IPS-20b (cell line): Measurements from ENCODE around the gene EID3.

Source experiments
- H3K27ac ChIP-seq: one replicate; pipeline ENCODE4 v1.5.1; 2013; ENCODE audit warnings: low read length
- H3K27me3 ChIP-seq: 2 replicates; pipeline ENCODE4 v1.6.1; 2013; ENCODE audit warnings: mild to moderate bottlenecking, low read length, inconsistent platforms; ENCODE audit not compliant: insufficient read depth
- H3K36me3 ChIP-seq: 2 replicates; pipeline ENCODE4 v1.6.1; 2013; ENCODE audit warnings: low read depth, mild to moderate bottlenecking, inconsistent platforms, low read length, moderate library complexity; ENCODE audit not compliant: insufficient read depth
- H3K4me1 ChIP-seq: 2 replicates; pipeline ENCODE4 v1.6.1; 2013; ENCODE audit warnings: mild to moderate bottlenecking, control low read depth, inconsistent platforms, low read length, moderate library complexity; ENCODE audit not compliant: insufficient read depth
- H3K4me3 ChIP-seq: 2 replicates; pipeline ENCODE4 v1.5.1; 2013; ENCODE audit warnings: mild to moderate bottlenecking, low read length, inconsistent platforms
- H3K9ac ChIP-seq: 2 replicates; pipeline ENCODE4 v1.6.1; 2013; ENCODE audit warnings: low read depth, mild to moderate bottlenecking, inconsistent platforms, low read length, moderate library complexity
- H3K9me3 ChIP-seq: 2 replicates; pipeline ENCODE4 v1.6.1; 2013; ENCODE audit warnings: mild to moderate bottlenecking, low read depth, low read length, inconsistent platforms; ENCODE audit not compliant: insufficient read depth

Gene EID3

DNA sequence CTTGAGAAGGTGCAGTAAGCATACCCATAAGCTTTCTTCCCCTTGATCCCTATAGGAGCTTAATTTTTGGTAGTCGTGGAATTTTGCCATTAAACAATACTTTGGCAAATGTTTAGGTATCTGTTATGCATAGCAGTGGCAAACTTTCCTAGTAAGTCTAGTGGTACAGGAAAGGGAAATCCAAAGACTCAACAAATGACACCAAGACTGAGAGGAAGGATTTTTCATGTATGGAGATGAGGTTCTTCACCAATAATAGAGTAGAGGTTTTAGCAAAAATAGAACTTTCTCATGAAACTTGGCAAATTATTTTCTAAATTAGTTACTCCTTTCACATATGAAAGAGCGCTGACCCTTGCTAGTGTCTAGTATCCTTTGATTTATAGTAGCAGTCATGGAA is 2.8 kb downstream of the EID3 start:
- no peak overlapping the region for H3K4me3 ChIP-seq
- no peak overlapping the region for H3K9ac ChIP-seq
- H3K27ac ChIP-seq: no peak overlapping the region
- H3K27me3 ChIP-seq: no peaks in the 10 kb centered on the region
- H3K4me1 ChIP-seq: peaks cover 9% of the 10 kb centered on the region; the same call in 1 of the 2 replicates
- H3K36me3 ChIP-seq: peaks cover 35% of the 10 kb centered on the region
- H3K9me3 ChIP-seq: no peaks in the 10 kb centered on the region

DNA sequence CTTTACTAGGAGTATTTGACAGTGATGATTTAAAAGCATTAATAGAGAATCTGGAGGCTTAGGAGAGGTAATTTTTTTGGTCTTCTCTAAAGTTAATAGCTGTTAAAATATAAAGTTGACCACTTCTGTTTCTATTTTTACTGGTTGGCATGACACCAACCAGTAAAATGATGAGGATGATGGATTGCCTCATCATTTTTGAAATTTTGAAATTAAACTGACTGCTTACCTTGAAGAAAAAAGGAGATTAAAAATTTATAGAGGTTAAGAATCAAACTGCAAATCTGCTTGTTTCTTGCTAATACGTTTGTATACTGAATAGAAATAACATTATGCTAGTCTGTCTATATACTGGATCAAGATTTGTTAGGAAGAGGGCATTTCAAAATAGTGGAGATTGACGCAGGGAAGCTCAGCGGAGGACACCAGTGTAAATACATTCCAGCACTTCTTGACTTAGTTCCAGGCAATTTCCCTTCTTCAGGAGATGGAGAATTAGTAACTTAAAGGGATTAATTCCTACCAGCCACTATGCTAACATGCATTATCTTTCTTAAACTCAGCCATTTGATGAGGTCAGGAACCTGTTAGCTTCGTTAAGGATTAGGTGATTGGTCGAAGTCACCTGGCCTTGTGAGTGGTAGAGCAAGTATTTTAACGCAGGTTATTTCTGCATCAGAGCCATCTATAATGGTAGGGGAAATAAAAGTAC is 3.6 kb downstream of the EID3 start:
- H3K36me3 ChIP-seq: peaks cover 41% of the 10 kb centered on the region
- peaks cover 6% of the 10 kb centered on the region; the same call in 1 of the 2 replicates for H3K4me1 ChIP-seq

DNA sequence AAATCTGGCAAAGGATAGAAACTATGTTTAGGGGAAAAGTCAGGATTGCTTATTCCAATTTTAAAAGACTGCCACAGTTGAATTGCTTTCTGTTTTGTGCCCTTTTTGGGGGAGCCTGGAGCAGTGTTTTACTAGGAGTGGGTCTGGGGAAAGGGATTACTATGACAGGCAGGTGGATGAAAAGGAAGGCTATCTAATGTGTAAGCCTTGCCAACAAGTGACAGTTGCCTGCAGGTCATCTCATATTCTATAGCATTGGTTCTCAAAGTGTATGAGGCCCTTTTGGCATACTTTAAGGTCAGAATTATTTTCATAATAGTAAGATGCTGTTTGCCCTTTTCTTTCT is 4.1 kb downstream of the EID3 start:
- H3K36me3 ChIP-seq: peaks cover 46% of the 10 kb centered on the region
- no peak overlapping the region for H3K27ac ChIP-seq
- no peaks in the 10 kb centered on the region for H3K27me3 ChIP-seq
- H3K9me3 ChIP-seq: no peaks in the 10 kb centered on the region
- no peak overlapping the region for H3K9ac ChIP-seq
- H3K4me3 ChIP-seq: no peak overlapping the region
- H3K4me1 ChIP-seq: peaks cover 4% of the 10 kb centered on the region; the same call in 1 of the 2 replicates

More for the DNA sequence above, 3.6 kb downstream of the EID3 start:
- Histone ChIP-seq H3K27me3 (no peaks in the 10 kb centered on the region), H3K9ac (no peak overlapping the region), H3K9me3 (no peaks in the 10 kb centered on the region), H3K27ac (no peak overlapping the region), H3K4me3 (no peak overlapping the region)

DNA sequence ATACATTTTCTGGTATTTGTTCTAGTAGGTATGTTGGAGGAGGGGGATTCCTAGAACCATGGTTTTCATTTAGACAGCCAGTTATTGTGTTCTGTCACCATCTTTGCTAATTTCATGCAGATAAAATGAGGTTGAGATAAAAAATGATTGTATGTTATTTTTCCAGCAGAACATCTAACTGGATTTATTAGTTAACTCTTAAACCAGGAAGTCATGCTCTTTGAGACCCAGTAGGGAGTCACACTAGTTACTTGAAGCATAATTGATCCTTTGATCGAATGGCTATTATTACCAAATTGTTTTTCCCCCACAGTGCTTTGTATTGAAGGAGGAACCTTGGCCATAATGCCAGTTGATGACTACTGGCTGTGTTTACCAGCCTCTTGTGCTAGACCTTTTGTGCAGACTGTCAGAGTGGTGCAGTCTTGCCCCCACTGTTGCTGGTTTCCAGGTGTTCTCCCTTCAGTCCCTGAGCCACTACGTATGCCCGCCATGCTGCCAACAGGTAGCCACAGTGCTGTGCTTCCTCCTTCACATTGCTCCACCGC is 6.0 kb downstream of the EID3 start:
- Histone ChIP-seq H3K36me3 (peaks cover 58% of the 10 kb centered on the region), H3K4me1 (no peaks in the 10 kb centered on the region), H3K9ac (no peak overlapping the region), H3K4me3 (no peak overlapping the region), H3K27me3 (no peaks in the 10 kb centered on the region), H3K9me3 (no peaks in the 10 kb centered on the region), H3K27ac (no peak overlapping the region)

DNA sequence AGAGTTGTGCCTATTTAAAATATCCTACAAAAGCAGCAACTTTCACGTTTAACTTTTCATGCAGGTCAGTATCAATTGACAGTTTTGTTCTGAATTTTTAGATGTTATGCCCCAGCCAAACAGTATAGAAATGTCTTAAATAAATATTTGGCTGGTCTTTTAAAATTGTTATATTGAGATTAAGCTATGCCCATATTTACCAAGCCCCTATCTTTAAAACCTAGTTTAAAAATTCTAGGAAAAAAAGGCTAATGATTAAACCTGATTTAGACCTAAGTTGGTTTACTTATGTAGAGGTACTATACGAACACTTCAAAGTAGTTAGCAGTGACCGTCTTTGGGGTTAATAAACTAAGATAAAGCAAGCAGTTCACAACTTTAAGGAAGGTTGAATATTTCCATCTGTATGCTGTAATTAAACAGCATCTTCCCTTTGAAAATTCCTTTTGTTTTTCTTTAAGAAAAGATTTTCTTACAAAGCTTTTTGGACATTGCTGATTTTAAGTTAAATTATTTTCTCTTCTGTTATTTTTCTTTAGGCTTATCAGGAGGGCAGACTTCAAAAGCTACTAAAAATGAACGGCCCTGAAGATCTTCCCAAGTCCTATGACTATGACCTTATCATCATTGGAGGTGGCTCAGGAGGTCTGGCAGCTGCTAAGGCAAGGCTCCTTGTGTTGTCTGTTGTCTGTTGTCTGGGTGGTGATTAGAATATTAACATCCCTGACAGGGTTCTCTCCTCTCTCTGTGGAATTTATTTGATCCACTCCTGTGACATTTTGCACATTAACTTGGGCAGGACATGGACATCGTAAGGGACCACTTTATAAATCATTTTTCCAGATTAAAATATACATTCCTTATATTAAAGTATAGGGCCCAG is 7.5 kb downstream of the EID3 start:
- H3K9ac ChIP-seq: no peak overlapping the region
- H3K4me3 ChIP-seq: no peak overlapping the region
- no peaks in the 10 kb centered on the region for H3K4me1 ChIP-seq
- no peaks in the 10 kb centered on the region; the same call in 1 of the 2 replicates for H3K9me3 ChIP-seq
- no peak overlapping the region for H3K27ac ChIP-seq
- no peaks in the 10 kb centered on the region for H3K27me3 ChIP-seq
- H3K36me3 ChIP-seq: peaks cover 58% of the 10 kb centered on the region

DNA sequence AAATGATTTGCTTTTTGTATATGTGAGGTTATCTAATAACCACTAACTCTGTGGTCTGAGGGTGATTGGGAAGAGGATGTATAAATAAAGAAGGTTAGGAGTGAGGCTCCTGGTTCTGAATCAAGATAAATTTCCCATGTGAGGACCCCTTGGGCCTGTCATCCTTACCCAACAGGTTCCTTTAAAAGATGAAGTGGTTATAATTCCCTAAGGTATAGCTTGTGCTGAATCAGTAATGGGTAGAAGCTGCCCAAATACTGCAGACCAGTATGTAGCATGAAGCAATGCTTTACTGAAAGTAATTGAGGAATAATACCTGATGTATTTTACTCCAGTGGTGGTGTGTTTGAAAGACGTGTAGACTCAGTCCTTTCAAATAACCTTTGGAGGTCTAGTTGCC is 8.7 kb downstream of the EID3 start:
- Histone ChIP-seq H3K4me1 (no peaks in the 10 kb centered on the region), H3K36me3 (peaks cover 62% of the 10 kb centered on the region), H3K4me3 (no peak overlapping the region), H3K9me3 (no peaks in the 10 kb centered on the region; the same call in 1 of the 2 replicates), H3K27ac (no peak overlapping the region), H3K9ac (no peak overlapping the region), H3K27me3 (no peaks in the 10 kb centered on the region)

DNA sequence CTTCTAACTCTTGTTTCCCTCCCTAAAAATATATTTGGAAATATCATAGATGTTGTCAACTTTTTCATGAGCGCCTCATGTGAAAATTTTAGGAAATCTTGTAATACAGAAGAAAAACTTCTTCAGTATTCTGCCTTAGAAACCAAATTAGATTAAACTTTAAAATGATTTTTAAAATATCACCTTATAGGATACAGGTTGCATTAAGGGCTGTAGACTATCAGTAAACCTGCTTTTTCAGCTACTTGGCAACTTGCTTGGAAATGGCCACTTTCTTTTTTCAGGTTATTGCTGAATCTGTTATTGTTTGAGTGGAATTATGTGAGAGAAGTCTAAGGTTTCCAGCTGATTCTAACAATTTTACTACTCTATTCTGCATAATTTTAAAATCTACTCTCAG is 9.1 kb downstream of the EID3 start:
- Histone ChIP-seq H3K4me3 (no peak overlapping the region), H3K36me3 (peaks cover 67% of the 10 kb centered on the region), H3K27ac (no peak overlapping the region), H3K9me3 (no peaks in the 10 kb centered on the region; the same call in 1 of the 2 replicates), H3K27me3 (no peaks in the 10 kb centered on the region), H3K4me1 (no peaks in the 10 kb centered on the region), H3K9ac (no peak overlapping the region)

DNA sequence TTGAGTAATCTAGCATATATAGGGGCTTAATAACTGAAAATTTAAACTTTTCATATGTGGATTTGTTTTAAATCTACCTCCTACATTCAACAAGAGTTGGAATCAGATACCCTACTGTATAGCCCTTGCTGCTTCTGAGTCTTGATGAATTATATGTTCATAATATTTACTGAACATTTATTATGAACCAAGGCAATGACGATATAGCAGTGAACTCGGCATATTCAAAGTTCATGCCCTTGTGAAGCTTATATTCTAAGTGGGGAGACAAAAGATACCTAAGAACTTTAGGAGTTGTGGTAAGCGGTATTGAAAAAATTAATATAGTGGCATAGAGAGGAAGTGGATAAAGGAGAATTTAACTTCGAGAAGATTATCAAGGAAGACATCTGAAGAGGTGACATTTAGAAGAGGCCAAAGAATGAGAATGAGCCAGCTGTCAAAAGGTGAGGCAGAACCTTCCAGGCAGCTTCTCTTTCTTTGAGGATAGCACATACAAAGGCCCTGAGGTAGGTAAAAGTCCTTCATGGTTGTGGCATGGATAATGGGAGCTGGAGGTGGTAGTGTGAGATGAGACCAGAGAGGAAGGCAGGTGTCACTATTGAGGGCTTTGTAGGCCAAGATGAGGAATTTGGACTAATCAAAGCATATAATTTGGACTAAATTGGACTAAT is 10.2 kb downstream of the EID3 start:
- H3K9me3 ChIP-seq: no peaks in the 10 kb centered on the region; the same call in 1 of the 2 replicates
- H3K4me3 ChIP-seq: no peak overlapping the region
- H3K27ac ChIP-seq: no peak overlapping the region
- H3K27me3 ChIP-seq: no peaks in the 10 kb centered on the region
- H3K9ac ChIP-seq: no peak overlapping the region
- peaks cover 77% of the 10 kb centered on the region for H3K36me3 ChIP-seq
- H3K4me1 ChIP-seq: no peaks in the 10 kb centered on the region

DNA sequence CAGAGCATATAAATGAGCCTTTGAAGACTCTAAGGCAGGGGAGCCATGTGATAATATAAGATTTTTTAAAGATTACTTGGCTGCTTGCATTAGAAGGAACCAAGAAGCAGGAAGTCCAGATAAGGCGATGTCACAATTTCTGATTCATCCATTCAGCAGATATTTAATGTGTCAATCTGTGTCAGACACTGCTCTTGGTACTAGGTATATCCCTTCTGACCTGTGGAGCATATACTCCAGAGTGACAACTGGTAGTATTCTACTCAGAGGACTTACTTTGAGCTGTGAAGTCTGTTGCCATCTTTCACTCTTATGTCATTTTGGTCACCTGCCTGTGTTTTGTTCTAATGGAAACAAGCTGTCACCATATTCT is 10.7 kb downstream of the EID3 start:
- Histone ChIP-seq H3K9ac (no peak overlapping the region), H3K9me3 (no peaks in the 10 kb centered on the region; the same call in 1 of the 2 replicates), H3K4me3 (no peak overlapping the region), H3K27ac (no peak overlapping the region), H3K27me3 (no peaks in the 10 kb centered on the region), H3K36me3 (peaks cover 82% of the 10 kb centered on the region), H3K4me1 (no peaks in the 10 kb centered on the region)

DNA sequence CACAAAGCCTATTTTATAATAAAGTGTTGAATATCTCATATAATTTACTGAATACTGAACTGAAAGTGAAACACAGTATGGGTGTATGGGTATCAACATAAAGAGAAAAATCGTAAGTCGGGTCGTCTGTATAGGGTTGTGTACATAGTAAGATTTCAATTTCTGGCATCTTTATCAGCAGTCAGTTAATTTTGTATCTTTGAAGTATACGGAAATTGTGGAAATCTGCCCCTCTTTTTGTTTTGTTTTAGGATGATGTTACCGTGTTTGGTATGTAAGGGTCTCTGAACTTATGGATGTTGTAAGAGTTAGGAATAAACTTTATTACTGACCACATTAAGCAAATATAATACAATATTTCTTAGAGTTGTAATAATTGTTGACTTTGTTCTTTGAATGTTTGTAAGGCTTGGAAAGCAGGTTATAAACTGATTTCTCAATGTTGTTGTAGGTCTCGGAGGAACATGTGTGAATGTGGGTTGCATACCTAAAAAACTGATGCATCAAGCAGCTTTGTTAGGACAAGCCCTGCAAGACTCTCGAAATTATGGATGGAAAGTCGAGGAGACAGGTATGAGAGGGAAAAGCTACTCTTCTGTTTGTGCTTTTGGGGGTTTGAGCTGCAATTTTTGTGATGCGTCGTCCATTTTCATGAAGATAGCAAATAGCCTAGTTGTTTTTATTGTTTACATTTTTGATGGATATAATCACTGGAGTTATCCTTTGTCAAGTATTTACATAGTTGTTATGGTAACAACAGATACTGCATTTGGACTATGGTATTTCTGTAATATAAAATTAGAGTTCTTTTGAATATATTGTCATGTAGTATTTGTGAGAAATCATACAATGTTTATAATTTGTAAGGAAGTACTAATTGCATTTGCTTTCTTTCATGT is 12.0 kb downstream of the EID3 start:
- peaks cover 94% of the 10 kb centered on the region for H3K36me3 ChIP-seq

DNA sequence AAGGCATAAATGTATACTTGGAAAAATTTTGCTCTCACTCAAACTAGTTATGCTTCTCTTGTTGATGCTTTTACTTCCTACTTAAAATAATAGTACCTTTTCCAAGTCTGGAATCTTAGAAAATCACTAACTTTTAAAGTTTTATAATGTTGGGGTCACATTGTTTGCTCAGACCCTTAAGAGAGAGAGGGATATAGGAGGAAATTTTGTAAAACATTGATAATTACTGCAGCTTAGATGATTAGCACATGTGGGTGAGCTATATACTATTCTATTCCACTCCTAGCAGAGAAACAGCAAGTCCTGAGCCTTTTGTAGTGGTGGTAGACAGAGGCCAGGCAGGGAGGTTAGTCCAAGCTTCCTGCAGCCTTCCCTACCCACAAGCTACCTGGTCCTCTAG is 13.4 kb downstream of the EID3 start:
- no peaks in the 10 kb centered on the region for H3K4me1 ChIP-seq
- H3K9me3 ChIP-seq: no peaks in the 10 kb centered on the region; the same call in 1 of the 2 replicates

More for the DNA sequence above, 12.0 kb downstream of the EID3 start:
- Histone ChIP-seq H3K9me3 (no peaks in the 10 kb centered on the region; the same call in 1 of the 2 replicates), H3K4me1 (no peaks in the 10 kb centered on the region), H3K27ac (no peak overlapping the region), H3K9ac (no peak overlapping the region), H3K27me3 (no peaks in the 10 kb centered on the region), H3K4me3 (no peak overlapping the region)

More for the DNA sequence above, 13.4 kb downstream of the EID3 start:
- Histone ChIP-seq H3K36me3 (peaks cover 96% of the 10 kb centered on the region), H3K9ac (no peak overlapping the region), H3K27me3 (no peaks in the 10 kb centered on the region), H3K4me3 (no peak overlapping the region), H3K27ac (no peak overlapping the region)
